Measurements from ENCODE around the gene SSBP3.

DNA sequence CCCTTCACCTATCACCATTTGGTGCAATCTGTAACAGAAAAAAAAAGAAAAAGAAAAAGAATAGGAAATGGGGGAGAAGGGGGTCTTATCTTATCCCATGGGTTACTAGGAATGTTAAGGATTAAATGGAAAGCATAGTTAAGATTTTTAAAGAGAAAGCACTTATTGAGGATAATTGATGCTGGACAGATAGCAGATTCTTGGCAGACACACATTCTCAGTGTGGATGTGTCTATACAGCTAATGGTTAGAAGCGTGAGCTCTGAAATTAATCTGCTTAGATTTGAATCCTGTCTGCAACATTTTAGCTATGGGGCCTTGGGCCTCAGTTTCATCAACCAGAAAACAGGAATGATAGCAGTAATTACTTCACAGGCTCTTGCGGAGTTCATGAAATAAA is 67.1 kb downstream of the SSBP3 start:
- TF ChIP-seq, protein P1, sequence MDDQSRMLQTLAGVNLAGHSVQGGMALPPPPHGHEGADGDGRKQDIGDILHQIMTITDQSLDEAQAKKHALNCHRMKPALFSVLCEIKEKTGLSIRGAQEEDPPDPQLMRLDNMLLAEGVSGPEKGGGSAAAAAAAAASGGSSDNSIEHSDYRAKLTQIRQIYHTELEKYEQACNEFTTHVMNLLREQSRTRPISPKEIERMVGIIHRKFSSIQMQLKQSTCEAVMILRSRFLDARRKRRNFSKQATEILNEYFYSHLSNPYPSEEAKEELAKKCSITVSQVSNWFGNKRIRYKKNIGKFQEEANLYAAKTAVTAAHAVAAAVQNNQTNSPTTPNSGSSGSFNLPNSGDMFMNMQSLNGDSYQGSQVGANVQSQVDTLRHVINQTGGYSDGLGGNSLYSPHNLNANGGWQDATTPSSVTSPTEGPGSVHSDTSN (IDR thresholded peaks at IDR 0.05): no peak
- TF ChIP-seq EZH2phosphoT487 (IDR thresholded peaks at IDR 0.05; ENCODE audit: borderline replicate concordance, low read depth): no peak
- TF ChIP-seq, protein P2, sequence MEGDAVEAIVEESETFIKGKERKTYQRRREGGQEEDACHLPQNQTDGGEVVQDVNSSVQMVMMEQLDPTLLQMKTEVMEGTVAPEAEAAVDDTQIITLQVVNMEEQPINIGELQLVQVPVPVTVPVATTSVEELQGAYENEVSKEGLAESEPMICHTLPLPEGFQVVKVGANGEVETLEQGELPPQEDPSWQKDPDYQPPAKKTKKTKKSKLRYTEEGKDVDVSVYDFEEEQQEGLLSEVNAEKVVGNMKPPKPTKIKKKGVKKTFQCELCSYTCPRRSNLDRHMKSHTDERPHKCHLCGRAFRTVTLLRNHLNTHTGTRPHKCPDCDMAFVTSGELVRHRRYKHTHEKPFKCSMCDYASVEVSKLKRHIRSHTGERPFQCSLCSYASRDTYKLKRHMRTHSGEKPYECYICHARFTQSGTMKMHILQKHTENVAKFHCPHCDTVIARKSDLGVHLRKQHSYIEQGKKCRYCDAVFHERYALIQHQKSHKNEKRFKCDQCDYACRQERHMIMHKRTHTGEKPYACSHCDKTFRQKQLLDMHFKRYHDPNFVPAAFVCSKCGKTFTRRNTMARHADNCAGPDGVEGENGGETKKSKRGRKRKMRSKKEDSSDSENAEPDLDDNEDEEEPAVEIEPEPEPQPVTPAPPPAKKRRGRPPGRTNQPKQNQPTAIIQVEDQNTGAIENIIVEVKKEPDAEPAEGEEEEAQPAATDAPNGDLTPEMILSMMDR (IDR thresholded peaks at IDR 0.05): no peak
- TF ChIP-seq FOSL2 (IDR thresholded peaks at IDR 0.05; ENCODE audit: borderline replicate concordance, low read depth): no peak
- no peak for TF ChIP-seq RAD21 (IDR thresholded peaks at IDR 0.05; ENCODE audit: low read length)
- no peak for TF ChIP-seq EP300 (IDR thresholded peaks at IDR 0.05; ENCODE audit: borderline replicate concordance in 1 of 2, low read depth in 1 of 2, low read length in 1 of 2)
- TF ChIP-seq, protein P3, sequence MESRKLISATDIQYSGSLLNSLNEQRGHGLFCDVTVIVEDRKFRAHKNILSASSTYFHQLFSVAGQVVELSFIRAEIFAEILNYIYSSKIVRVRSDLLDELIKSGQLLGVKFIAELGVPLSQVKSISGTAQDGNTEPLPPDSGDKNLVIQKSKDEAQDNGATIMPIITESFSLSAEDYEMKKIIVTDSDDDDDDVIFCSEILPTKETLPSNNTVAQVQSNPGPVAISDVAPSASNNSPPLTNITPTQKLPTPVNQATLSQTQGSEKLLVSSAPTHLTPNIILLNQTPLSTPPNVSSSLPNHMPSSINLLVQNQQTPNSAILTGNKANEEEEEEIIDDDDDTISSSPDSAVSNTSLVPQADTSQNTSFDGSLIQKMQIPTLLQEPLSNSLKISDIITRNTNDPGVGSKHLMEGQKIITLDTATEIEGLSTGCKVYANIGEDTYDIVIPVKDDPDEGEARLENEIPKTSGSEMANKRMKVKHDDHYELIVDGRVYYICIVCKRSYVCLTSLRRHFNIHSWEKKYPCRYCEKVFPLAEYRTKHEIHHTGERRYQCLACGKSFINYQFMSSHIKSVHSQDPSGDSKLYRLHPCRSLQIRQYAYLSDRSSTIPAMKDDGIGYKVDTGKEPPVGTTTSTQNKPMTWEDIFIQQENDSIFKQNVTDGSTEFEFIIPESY (IDR thresholded peaks at IDR 0.05; ENCODE audit: borderline replicate concordance, low read depth): no peak
- no peak for TF ChIP-seq RFX5 (IDR thresholded peaks at IDR 0.05; ENCODE audit: low read length)
- TF ChIP-seq POLR2AphosphoS5 (IDR thresholded peaks at IDR 0.05; ENCODE audit: low read depth, low read length): no peak
- TF ChIP-seq MXI1 (IDR thresholded peaks at IDR 0.05; ENCODE audit: low read depth, low read length): no peak
- no peak for TF ChIP-seq JUND (IDR thresholded peaks at IDR 0.05)
- TF ChIP-seq FOXM1 (IDR thresholded peaks at IDR 0.05; ENCODE audit: low read depth): no peak
